Fibroblast of lung (primary cell): ENCODE data around the gene CSAD. TPM values are rescaled to one million over a fixed set of nuclear protein-coding genes. Genes with fewer than 3 reads are reported as not detected.

ENCODE experiments used
- DNase-seq, 2 donors: peaks; one replicate each; pipeline versions ENCODE4 v3.0.0 to v3.0.0-alpha.2; 2010; ENCODE audit warnings: low read depth in 2 of 2
- H2AFZ ChIP-seq: 2 replicates; pipeline ENCODE4 v1.5.1; 2012; ENCODE audit warnings: low read length, control low read depth, inconsistent platforms
- H3K27ac ChIP-seq: 2 replicates; pipeline ENCODE4 v1.5.1; 2011; ENCODE audit warnings: low read length, control low read depth; ENCODE audit not compliant: insufficient read depth
- H3K27me3 ChIP-seq: 2 replicates; pipeline ENCODE4 v1.5.1; 2011; ENCODE audit warnings: mild to moderate bottlenecking, low read length; ENCODE audit not compliant: control insufficient read depth, insufficient read depth
- H3K36me3 ChIP-seq: 2 replicates; pipeline ENCODE4 v1.5.1; 2011; ENCODE audit warnings: low read length; ENCODE audit not compliant: control insufficient read depth, insufficient read depth
- H3K4me1 ChIP-seq: 2 replicates; pipeline ENCODE4 v1.5.1; 2011; ENCODE audit warnings: low read length; ENCODE audit not compliant: control insufficient read depth, insufficient read depth; ENCODE audit errors: extremely low read depth
- H3K4me2 ChIP-seq: 2 replicates; pipeline ENCODE4 v1.5.1; 2011; ENCODE audit warnings: low read length, control low read depth; ENCODE audit not compliant: insufficient read depth; ENCODE audit errors: extremely low read depth
- H3K4me3 ChIP-seq, 4 experiments: fragments of 200-600 bp in 1 of 4; sonication (generic) in 1 of 4; replicated peaks in 1 of 4; 2 replicates each; pipeline ENCODE4 v1.5.1; 2011 to 2016; ENCODE audit warnings: low read length in 4 of 4, low read depth in 3 of 4, mild to moderate bottlenecking in 3 of 4, control low read depth in 2 of 4, inconsistent platforms in 1 of 4, mixed read lengths in 1 of 4; ENCODE audit not compliant: insufficient read depth in 1 of 4; ENCODE audit errors: control extremely low read depth in 1 of 4
- H3K79me2 ChIP-seq: 2 replicates; pipeline ENCODE4 v1.5.1; 2012; ENCODE audit warnings: mild to moderate bottlenecking, low read length, inconsistent platforms; ENCODE audit not compliant: control insufficient read depth, insufficient read depth
- H3K9ac ChIP-seq: 2 replicates; pipeline ENCODE4 v1.5.1; 2011; ENCODE audit warnings: mild to moderate bottlenecking, low read length, control low read depth; ENCODE audit not compliant: insufficient read depth
- H3K9me3 ChIP-seq: 2 replicates; pipeline ENCODE4 v1.5.1; 2012; ENCODE audit warnings: low read depth, low read length; ENCODE audit not compliant: control insufficient read depth, insufficient read depth
- H4K20me1 ChIP-seq: 2 replicates; pipeline ENCODE4 v1.5.1; 2011; ENCODE audit warnings: low read length; ENCODE audit not compliant: control insufficient read depth, insufficient read depth; ENCODE audit errors: extremely low read depth
- EZH2 ChIP-seq: IDR thresholded peaks from 2 replicates; pipeline ENCODE4 v1.5.1; 2012; ENCODE audit warnings: low read length, control low read depth, mild to moderate bottlenecking; ENCODE audit errors: missing control alignments
- polyA plus RNA-seq, 2 donors: library from polyadenylated mRNA; depleted of rRNA in 1 of 2; stranded (reverse) in 1 of 2; unstranded in 1 of 2; fragments of >200 nt; gene quantifications; 2 replicates each; pipeline ENCODE4 v1.2.1, GENCODE V29; 2011 to 2012; ENCODE audit warnings: missing spikeins in 1 of 2
- total RNA-seq: library from RNA; depleted of rRNA; stranded (reverse); fragments of >200 nt; gene quantifications from 2 replicates; pipeline ENCODE4 v1.2.1, GENCODE V29; 2014
- TF ChIP-seq, protein P1 (sequence below), 2 donors: IDR thresholded peaks in 1 of 2; conservative IDR thresholded peaks in 1 of 2; 1 replicate in 1 of 2; 2 replicates in 1 of 2; pipeline ENCODE4 v1.5.1; 2011 to 2012; ENCODE audit warnings: low read length in 2 of 2, control low read depth in 1 of 2, inconsistent platforms in 1 of 2, low read depth in 1 of 2, mild to moderate bottlenecking in 1 of 2

Gene CSAD
- total and polyA plus RNA-seq, 2 donors (not counting 1 experiment from before 2014, with no cell fraction given) = 7.8 to 10.1 TPM

DNA sequence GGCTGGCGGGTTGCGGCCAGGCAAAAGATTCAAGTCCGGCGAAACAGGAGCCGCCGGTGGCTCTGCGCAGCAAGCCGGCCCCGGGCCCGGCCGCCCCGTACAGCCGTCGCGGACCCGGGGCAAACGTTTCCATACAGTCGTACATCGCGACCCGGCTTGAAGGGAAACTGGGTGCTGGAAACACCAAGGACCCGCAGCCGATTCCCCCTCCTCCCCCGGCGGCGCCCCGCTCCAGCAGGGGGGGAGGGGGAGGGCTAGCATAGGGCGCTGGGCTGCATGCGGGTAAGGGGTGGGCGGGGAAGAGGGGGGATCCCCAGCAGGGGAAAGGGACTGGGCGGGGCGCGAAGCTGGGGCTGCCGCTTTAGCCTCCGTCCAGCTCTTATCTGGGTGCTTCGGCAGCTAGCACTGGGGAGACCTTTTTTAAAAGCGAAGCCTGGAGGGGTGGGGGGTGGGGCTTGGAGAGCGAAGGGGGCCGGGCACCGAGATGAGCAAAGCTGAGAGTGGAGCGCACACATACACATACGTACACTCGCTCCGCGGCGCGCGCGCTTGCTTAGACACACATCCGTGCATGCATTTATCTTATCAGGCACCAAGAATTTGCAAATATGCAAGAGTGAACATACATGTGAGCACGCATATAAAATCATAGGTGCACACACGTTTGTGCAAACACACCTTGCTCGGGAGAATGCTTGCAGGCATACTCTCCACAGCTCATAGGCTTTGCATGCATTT, 39.4 kb upstream of the CSAD start:
- Histone ChIP-seq H3K79me2 (peaks cover 41% of the 10 kb centered on the region), H3K4me3 (peak overlapping the region; percentile 83 to 97 (median 92)), H3K9me3 (no peaks in the 10 kb centered on the region), H3K9ac (peak overlapping the region; percentile 65), H2AFZ (peak overlapping the region; percentile 20), H3K27me3 (no peaks in the 10 kb centered on the region), H3K27ac (peak overlapping the region; percentile 78), H3K4me1 (peaks cover 43% of the 10 kb centered on the region), H3K36me3 (peaks cover 6% of the 10 kb centered on the region), H4K20me1 (no peaks in the 10 kb centered on the region), H3K4me2 (peak overlapping the region; percentile 100)
- no peak for TF ChIP-seq EZH2
- peak; percentile 81 to 82 for DNase-seq

DNA sequence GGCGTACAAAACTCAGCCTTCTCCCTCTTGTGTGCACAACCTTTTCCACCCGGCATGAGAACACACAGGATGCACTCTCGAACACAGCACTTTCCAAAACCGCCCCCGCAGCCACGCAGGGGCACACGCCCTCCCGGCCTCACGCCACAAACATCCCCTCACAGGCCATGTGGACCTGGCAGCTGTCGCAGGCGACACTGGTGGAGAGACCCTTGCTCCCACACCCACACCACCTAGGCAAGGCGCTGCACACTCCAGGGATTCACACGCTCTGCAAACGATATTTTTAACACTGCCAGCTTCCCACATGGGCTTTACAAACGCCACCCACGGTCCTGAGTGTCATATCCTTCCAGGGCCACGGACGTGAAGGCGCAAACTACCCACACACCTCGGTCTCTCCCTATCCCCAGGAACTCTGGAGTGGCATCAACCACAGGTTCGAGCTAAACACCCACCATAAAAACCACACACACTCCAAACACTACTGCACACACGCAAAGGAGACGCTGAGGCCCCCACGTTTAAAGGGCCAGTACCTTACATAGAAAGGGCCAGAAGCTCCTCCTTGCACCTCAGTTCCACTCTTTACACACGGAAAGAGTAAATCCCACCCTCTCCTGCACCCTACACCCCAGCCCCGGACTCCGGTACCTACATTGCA, 38.7 kb upstream of the CSAD start:
- peak; percentile 52 to 73 for DNase-seq
- Histone ChIP-seq H2AFZ (peak overlapping the region; percentile 30), H3K27ac (peak overlapping the region; percentile 78), H3K4me1 (peaks cover 41% of the 10 kb centered on the region), H3K4me3 (peak overlapping the region; percentile 83 to 97 (median 92)), H3K79me2 (peaks cover 43% of the 10 kb centered on the region), H3K9ac (peak overlapping the region; percentile 65), H3K9me3 (no peaks in the 10 kb centered on the region), H3K4me2 (peak overlapping the region; percentile 76), H3K27me3 (no peaks in the 10 kb centered on the region), H4K20me1 (no peaks in the 10 kb centered on the region), H3K36me3 (peaks cover 9% of the 10 kb centered on the region)
- TF ChIP-seq EZH2 = no peak
- TF ChIP-seq, protein P1, sequence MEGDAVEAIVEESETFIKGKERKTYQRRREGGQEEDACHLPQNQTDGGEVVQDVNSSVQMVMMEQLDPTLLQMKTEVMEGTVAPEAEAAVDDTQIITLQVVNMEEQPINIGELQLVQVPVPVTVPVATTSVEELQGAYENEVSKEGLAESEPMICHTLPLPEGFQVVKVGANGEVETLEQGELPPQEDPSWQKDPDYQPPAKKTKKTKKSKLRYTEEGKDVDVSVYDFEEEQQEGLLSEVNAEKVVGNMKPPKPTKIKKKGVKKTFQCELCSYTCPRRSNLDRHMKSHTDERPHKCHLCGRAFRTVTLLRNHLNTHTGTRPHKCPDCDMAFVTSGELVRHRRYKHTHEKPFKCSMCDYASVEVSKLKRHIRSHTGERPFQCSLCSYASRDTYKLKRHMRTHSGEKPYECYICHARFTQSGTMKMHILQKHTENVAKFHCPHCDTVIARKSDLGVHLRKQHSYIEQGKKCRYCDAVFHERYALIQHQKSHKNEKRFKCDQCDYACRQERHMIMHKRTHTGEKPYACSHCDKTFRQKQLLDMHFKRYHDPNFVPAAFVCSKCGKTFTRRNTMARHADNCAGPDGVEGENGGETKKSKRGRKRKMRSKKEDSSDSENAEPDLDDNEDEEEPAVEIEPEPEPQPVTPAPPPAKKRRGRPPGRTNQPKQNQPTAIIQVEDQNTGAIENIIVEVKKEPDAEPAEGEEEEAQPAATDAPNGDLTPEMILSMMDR (conservative IDR thresholded peaks at IDR 0.05 in 1 of 2, IDR thresholded peaks at IDR 0.05 in 1 of 2; ENCODE audit: low read depth in 1 of 2, low read length in 2 of 2) = no peak

DNA sequence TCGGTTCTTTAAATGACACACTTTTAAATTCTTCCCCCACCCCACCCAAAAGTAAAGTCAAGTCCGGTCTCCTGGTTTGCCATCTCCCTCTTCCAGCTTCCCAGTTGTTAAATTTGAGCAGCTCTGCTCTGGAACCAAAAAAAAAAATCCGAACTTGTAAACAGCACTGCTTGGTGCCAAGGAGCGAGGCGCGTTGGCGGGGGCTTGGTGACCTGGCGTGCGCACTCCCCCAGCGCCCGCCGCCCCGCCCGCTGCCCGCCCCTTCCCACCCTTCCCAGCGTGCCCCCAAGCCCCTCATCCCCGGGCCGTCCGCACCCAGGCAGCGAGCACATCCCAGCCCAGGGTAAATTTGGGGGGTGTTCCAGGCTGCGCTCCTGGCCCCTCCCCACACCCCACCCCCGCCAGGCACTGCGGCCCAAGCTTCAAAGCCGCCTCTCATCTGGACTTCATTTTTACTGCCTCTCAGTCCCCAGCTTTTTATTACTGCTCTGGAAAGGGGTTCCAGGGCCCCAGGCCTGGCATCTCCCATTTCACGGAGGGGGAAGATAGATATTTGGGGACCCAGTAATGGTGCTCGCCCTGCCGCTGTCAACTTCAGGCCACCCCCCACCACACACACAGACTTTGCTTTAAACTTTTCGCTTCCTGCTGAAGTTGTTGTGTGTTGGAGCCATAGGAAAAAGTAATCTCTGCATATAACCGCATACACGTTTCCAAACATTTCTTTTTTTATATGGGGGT, 38.0 kb upstream of the CSAD start:
- Histone ChIP-seq H3K79me2 (peaks cover 43% of the 10 kb centered on the region), H3K4me1 (peaks cover 34% of the 10 kb centered on the region), H4K20me1 (no peaks in the 10 kb centered on the region), H3K36me3 (peaks cover 14% of the 10 kb centered on the region), H3K4me3 (peak overlapping the region; percentile 83 to 97 (median 92)), H3K9ac (peak overlapping the region; percentile 65), H3K27me3 (no peaks in the 10 kb centered on the region), H3K9me3 (no peaks in the 10 kb centered on the region), H2AFZ (no peak overlapping the region), H3K27ac (peak overlapping the region; percentile 78), H3K4me2 (peak overlapping the region; percentile 93)
- TF ChIP-seq, protein P1 (conservative IDR thresholded peaks at IDR 0.05 in 1 of 2, IDR thresholded peaks at IDR 0.05 in 1 of 2; ENCODE audit: low read depth in 1 of 2, low read length in 2 of 2) = no peak
- TF ChIP-seq EZH2 = no peak
- peak in 1 of 2 donors; percentile 25 for DNase-seq
